ENCODE data around the gene SEC22C. TPM values are rescaled to one million over a fixed set of nuclear protein-coding genes. Genes with fewer than 3 reads are reported as not detected.
"Not testable (repeated sequence)": the region's sequence is repeated elsewhere in the genome, so short reads cannot be mapped to it uniquely, and the experiment has no call there.

Gene SEC22C, protein sequence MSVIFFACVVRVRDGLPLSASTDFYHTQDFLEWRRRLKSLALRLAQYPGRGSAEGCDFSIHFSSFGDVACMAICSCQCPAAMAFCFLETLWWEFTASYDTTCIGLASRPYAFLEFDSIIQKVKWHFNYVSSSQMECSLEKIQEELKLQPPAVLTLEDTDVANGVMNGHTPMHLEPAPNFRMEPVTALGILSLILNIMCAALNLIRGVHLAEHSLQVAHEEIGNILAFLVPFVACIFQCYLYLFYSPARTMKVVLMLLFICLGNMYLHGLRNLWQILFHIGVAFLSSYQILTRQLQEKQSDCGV
- 37.8 TPM for total RNA-seq (ENCODE audit: insufficient read depth, low replicate concordance)

DNA sequence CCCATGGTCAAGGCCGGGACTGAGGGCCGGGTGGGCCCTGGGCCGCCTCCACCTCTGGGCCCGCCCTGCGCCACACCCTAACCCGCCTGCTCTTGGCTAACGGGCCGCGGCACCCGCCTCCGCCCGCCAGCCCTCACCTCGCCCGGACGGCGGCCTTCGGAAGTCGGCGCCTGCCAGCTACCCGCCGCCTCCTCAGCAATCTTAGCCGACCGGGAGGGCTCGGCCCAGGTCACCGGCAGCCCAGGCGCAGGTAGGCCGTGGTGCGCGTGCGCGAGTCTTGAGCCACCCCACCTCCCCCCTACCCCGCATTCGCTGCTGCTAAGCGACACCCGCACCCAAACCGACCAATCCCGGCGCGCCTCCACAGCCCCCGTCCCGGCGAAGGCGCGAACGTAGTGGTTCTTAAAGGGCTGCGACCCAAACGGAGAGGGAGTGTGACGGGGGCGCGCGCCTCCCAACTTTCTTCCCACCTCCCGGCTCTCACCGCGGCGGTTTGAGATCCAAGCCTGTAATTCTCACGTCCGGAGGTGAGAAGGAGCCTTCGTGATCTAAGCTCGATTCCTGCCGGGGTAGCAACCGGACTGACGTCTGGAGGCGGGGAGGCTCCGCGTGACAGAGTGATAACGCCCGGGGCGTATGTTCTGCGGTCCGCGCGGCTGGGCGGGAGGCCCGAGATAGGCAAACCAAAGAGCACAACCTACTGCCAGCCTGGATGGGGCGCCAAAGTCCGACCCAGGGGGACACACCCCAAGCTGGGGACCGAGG is at the start of gene SEC22C:
TSS of gene SEC22C (minus strand) at position 259 of the 765 bp plus-strand sequence. CDS start 12,921 bp downstream, outside the sequence.
- DNase-seq (ENCODE audit: low spot score) = peak; percentile 97

DNA sequence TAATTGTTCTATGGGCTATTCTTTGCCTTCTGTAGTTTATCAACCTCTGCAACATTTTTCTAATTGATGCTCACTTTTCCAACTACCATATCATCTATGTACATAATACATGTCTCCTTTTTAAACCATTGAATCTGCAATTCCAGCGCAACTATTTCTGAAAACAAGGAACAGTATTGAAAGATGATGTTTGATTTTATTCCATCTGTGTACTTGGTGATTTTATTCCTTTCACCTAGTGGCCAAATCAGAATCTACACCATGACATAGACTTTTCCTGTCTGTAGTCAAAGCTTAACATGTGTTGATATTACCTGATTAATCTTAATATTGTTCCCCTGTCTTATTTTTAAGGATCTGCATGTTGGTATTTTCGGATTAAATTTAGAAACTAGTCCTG is 31.7 kb upstream of the SEC22C start:
- no peak for DNase-seq (ENCODE audit: low spot score)

DNA sequence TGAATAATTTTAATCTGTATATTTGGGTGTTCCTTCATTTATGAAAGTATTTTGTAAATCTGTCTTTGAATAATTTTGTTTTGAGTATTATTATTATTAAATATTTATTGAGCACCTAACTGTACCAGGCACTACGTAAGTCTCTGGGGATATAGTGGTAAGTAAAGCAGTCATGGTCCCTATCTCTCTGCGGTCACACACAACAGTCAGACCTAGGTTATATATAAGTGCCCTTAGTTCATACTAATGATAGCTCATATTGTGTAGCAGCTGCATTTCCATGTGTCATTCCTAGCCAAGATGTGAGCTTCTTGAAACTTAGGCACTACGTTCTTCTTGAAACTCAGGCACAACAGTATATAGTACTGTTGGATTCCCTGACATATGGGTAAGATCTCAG is 31.2 kb upstream of the SEC22C start:
- DNase-seq (ENCODE audit: low spot score) = no peak

DNA sequence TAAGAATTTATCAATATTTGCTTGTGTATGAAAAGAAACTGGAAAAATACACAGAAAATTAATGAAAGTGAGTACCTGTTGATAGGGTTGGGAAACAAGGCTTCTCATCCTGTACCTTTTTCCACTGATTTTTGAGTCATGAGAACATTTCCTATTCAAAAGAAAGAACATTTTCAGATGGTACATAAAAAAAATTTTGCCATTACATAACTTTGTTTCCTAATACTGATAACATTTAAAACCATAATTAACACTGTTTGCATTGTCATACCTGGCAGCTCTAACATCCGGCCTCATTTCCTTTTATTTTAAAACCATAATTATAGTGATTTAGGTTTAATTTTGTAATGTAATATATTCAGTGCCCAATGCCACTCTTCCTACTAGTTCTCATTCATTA is 30.4 kb upstream of the SEC22C start:
- DNase-seq (ENCODE audit: low spot score) = no peak

DNA sequence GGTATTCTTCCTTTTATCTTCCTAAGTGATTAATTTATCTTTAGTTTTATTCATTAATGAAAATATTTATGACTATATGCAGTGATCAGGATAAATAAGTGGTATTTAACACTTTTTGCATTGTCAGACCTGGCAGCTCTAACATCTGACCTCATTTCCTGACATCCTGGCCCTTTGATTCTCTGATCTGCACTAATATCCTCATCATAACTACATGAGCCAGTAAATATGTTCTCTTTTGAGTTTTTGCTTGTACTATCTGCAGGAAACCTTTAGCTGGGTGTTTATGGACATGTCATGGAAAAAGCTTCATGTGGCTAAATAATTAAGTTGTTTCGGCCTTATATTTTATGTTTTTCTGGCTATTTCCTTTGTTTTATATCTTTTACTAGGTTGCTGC is 29.2 kb upstream of the SEC22C start:
- DNase-seq (ENCODE audit: low spot score) = peak; percentile 26

DNA sequence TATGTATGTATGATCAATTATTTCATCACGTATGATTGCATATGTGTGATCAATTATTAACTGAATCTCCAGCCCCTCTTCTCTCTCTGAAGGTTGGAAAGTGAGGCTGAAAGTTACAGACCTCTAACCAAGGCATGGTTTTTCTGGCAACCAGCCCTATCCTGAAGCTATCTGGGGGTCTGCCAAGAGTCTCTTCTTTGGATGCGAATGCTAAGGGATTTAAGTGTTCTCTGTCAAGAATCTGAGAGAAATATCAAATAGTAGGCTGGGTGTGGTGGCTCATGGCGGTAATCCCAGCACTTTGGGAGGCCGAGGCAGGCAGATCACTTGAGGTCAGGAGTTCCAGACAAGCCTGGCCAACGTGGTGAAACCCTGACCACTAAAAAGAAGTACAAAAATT is 26.8 kb upstream of the SEC22C start:
- peak; percentile 90 for DNase-seq (ENCODE audit: low spot score)

DNA sequence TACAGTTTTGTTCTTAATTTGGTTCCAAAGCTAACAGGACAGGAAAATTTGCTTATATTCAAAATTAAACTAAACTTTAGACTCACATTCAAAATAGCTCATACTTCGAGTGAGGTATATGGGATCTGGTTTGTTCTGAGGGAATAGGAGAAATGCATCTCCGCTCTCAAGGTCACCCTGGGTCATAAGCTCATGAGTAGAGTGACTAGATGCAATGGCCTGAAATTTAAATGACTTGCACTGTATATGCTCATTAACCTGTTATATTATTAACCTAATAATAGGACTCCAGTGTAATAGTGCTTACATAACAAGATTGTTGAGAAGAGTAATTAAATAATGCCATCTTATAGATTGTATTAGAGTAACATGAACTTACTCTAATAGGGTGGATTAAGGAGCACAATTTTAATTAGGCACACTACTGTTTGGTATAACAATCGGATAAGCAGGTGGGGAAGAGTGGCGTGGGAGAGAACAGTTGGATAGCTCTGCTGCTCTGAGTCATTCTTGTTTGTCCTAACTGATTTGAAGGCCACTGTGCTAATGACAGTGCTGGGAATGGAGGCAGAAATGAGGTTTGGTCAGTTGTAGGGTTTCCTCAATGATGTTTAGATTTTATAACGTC is 23.9 kb upstream of the SEC22C start:
- DNase-seq (ENCODE audit: low spot score) = no peak

DNA sequence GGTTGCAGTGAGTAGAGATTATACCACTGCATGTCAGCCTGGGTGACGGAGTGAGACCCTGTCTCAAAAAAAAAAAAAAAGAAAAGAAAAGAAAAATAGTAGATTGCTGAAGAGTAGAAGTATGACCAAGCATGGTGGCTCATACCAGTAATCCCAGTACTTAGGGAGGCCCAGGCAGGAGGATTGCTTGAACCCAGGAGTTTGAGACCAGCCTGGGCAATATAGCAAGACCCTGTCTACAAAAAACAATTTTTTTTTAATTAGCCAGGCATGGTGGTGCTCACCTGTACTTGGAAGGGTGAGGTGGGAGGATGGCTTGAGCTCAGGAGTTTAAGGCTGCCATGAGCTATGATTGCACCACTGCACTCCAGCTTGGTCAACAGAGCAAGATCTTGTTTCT is 21.2 kb upstream of the SEC22C start:
- no peak for DNase-seq (ENCODE audit: low spot score)

DNA sequence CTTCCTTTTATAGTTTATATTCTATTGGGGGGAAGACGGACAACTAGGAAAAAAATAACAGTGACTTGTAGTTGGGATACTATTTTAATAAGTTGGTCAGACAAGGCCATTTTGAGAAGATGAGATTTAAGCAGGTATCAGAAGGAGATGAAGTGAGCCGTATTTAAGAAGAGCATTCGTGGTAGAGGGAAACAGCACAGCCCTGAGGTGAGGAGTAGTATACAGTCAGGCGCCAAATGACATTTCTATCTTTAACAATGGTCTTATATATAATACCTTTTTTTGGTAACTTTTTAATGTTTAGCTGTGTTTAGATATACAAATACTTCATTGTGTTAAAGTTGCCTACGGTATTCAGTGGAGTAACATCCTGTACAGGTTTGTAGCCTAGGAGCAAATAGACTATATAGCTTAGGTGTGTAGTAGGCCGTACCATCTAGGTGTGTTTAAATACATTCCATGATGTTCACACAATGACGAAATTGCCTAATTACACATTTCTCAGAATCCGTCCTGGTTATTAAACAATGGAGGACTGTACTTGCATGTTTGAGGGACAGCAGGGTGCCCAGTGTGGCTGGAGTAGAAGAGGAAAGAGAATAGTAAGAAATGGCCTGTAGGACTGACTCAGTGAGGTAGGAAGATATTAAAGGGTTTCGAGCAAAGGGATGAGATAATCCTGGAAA is 20.3 kb upstream of the SEC22C start:
- no peak for DNase-seq (ENCODE audit: low spot score)

DNA sequence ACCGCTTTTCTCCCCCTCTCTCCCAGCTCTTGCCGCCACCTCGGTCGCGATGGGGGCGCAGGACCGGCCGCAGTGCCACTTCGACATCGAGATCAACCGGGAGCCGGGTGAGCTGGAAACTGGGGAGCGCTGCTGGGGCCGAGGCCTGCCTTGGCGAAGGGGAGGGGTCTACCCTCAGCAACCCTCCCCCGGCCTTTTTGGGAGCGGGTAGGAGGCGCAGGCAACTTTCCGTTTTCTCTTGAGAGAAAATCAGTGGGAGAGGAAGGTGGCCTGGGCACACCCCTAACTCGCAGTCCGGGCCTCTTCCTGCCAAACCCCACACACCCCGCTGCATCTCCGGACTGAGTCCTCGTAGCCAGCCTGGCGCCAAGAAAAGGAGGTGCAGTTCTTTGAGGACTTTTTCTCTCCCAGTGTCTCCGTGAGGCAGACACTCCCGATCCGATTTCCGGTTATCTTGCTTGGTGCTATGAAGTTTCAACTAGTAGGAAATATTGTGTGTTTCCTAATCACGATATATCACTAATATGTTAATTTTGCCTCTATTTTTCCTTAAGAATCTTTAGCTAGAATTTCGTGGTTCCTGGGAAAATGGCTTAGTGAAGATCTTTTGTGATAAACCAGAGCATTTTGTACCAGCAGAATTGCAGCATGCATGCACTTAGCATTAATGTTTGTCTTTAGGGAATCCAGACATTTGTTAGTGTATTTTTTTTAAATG is 19.4 kb upstream of the SEC22C start:
- peak; percentile 88 for DNase-seq (ENCODE audit: low spot score)

DNA sequence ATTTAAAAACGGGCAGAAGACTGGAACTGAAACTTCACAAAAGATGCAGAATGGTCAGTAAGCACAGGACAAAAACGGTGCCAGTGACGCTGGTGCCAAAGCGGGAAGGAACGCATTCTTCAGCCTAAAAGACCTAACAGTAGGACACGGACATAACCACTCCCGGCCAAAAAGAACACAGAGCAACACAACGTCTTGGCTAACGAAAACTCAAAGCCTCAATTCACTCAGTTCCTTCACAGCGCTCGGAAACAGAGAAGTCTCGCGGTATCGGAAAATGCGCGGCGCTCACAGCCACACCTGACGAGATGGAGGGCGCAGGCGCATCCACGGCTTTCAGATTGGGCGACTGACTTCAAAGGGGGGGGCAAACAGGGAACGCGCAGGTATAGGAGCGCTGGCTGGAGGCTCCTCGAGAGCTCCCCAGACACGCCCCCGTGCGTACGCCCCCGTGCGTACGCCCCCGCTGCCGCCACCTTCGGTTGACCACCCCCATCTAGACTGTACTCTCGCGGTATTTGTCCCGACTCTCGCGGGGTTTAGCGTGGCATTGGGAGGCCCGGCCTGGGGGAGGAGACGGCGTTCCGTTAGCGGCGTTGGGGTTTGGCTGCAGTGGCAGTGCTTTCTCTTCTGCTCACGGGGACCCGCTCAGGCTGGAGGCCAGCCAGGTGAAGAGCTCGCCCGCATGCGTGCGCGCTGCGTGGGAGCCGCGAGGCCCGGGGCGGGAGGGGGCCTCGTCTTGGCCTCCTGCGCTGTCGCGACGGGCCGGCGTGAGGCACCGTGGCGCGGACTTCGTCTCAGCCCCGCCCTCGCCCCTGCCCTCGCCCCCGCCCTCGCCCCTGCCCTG is 18.6 kb upstream of the SEC22C start, which contains the start of gene NKTR:
TSS of gene NKTR (plus strand) at position 576 of the 847 bp plus-strand sequence. CDS start 321 bp downstream, outside the sequence.
- DNase-seq (ENCODE audit: low spot score) = peak; percentile 99

DNA sequence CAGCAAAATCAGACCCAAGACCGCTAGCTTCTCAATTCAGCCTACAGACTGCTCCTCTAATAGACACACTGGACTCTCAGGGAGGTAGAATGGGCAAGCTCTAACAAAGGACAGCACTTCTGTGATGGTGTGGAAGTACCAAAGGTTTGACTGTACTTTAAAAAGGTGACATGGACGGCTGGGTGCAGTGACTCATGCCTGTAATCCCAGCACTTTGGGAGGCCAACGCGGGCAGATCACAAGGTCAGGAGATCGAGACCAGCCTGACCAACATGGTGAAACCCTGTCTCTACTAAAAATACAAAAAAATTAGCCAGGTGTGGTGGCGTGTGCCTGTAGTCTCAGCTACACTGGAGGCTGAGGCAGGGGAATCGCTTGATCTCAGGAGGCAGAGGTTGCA is 15.3 kb upstream of the SEC22C start:
- not testable (repeated sequence) for DNase-seq (ENCODE audit: low spot score)

DNA sequence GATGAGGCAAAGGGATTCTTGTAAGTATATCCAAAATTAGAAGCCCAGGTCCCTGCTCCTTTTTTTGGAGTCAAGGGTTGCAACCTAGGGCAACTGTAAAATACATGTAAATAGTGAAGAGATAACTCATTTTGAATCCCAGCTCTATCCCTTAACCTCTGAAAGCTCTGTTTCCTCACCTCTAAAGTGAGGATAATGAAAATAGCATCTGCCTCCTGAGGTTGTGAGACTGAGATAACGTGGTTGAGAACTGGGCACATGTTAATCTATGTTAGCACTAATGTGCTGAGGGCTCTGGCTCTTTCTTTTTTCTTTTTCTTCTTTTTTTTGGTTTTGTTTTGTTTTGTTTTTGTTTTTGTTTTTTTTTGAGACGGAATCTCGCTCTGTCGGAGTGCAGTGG is 13.9 kb upstream of the SEC22C start:
- no peak for DNase-seq (ENCODE audit: low spot score)

DNA sequence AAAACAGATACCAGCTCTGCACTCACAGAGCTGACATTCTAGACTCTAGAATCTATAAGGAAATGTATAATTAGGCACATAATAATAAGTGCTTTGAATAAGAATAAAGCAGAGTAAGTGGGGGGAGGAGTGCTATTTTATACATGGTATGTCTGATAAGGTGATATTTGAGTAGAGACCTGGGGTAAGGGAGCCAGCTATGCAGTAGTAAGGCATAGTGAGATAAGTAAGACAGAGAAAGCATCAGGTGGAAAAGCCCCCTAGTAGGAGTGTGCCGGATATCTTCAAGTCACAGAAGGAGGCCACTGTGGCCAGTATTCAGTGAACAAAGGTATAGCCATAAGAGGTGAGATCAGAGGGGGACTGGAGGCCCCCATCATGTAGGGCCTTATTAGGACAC is 11.9 kb upstream of the SEC22C start:
- no peak for DNase-seq (ENCODE audit: low spot score)

DNA sequence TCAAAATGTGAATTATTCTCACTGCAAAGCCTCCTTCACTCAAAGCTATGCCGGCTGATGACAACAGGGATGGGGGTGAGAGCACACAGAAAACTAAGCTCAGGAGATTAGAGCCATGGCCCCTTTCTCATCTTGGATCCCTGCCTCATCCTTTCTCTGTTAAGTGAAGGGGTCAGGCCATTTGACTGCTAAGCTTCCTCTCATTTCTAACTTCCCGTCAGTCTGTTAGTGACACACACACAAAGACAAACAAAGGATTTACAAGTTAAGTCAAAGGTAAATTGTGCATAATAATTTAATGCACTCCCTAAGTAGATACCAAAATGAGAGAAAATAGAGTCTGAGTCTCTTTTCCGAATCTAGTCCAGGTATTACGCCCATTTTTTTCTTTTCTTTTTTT is 10.0 kb upstream of the SEC22C start:
- no peak for DNase-seq (ENCODE audit: low spot score)

DNA sequence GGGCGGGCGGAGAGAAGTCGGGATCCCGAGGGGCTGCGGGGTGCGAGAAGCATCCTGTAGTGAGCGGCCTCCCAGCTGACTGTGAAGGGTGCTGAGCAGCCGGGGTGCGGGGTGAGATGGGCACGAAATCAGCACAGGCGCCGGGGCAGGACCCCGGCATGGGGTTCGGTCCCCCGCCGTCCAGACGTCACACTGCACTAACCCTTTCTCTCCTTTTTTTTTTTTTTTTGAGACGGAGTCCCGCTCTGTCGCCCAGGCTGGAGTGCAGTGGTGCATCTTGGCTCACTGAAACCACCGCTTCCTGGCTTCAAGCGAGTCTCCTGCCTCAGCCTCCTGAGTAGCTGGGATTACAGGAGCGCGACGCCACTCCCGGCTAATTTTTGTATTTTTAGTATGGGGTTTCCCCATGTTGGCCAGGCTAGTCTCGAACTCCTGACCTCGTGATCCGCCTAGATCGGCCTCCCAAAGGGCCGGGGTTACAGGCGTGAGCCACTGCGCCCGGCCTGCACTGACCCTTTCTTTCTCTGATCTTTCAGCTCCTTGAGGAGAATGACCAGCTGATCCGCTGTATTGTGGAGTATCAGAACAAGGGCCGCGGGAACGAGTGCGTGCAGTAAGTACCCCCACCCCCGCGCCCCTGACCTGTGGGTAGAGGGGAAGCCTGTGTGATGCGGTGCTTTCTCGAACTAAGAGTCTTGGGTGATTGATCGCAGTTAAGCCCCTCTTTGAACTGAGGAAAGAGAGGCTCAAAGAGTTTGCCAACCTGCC is 9.4 kb upstream of the SEC22C start:
- no peak for DNase-seq (ENCODE audit: low spot score)

DNA sequence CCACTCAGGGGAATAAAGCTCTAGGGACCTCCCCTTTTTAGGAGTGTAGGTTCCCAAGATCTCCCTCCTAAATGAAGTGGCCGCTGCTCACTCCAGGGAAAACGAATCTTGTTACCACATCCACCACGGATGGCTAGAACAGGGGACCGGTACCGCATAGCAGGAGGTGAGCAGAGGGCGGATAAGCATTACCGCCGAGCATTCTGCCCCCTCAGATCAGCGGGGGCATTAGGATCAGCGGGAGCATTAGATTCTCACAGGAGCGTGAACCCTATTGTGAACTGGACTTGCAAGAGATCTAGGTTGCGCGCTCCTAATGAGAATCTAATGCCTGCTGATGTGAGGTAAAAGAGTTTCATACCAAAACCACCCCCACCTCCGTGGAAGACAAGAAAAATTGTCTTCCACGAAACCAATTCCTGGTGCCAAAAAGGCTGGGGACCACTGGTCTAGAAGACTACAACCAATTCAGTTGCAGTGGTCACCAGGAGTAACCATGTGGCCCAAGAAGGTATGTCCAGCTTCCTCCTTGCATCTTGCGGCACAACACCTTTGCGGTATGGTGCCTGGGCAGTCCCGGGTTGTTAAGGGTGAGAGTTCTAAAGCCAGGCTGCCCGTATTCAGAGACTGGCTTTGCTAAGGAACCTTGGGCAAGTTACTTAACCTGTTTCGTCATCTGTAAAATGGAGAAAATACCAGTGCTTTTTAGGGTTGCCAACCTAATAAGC is 7.8 kb upstream of the SEC22C start:
- no peak for DNase-seq (ENCODE audit: low spot score)

DNA sequence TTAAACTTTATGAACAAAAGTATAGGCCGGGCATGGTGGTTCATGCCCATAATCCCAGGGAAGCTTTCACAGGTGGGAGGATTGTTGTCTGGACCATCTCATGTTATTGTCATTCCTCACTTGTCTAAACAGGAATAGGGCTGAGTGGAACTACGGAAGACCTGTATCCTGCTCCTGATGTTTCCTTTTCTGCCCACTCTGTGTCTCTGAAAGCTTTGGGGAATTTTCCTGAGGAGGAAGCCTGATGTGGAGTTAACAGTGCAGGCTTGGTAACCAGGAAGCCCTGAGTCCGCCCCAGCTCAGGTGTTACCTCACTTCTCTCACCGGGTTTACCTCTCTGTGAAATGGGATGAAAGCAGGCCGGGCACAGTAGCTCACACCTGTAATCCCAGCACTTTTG is 6.9 kb upstream of the SEC22C start:
- DNase-seq (ENCODE audit: low spot score) = no peak

All from umbilical cord (tissue), 2 donors.